GM21619 (cell line): ENCODE data around the gene LARGE1.

Source experiments
- ATAC-seq: cut with Tn5 transposase; IDR thresholded peaks from one replicate; pipeline ENCODE4 v1.9.1; 2021; ENCODE audit not compliant: unreplicated experiment

Gene LARGE1

DNA sequence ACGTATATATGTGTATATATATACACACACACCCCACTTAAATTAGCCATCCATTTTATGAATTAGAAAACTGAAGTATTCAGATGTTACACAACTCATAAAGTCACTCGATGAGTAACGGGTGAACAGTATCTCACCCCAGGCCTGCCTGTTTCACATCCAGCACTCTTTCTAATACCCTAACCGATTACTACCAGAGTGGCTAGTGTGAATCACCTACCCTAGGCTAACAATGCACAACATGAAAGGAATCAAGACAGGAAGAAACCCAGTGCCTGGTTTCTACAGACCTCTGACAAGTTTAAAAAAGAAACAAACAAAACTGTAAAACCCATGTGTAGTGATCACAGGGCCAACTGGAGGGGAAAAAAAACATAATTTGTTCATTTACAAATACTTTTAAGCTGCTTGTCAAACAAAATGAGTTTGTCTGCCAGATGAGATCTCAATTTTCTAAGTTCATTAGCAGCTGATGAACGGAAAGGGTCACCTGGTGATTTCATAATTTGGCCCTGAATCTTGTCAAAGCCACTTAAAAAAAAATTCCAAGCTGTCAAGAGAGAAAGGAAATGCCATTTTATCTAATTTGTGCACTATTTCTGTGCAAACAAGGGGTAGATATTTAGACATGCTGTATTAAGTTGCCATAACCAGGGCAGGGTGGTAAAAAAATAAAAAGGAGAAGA, 134.8 kb downstream of the LARGE1 start:
- no peak for ATAC-seq

DNA sequence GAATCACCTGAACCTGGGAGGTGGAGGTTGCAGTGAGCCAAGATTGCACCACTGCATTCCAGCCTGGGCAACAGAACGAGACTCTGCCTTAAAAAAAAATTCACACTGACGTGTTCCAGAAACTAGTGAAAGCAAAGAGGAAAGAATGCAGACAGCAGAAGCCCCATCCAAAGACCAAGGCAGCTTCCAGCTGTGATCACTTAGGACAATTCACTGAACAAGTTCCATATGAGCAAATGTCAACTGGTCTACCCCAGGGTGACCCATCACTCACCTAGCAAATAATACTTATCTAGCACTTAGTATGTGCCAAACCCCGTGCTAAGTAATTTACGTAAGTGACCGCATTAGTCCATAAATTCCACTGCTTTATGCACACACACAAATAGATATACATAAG, 138.9 kb downstream of the LARGE1 start:
- no peak for ATAC-seq

DNA sequence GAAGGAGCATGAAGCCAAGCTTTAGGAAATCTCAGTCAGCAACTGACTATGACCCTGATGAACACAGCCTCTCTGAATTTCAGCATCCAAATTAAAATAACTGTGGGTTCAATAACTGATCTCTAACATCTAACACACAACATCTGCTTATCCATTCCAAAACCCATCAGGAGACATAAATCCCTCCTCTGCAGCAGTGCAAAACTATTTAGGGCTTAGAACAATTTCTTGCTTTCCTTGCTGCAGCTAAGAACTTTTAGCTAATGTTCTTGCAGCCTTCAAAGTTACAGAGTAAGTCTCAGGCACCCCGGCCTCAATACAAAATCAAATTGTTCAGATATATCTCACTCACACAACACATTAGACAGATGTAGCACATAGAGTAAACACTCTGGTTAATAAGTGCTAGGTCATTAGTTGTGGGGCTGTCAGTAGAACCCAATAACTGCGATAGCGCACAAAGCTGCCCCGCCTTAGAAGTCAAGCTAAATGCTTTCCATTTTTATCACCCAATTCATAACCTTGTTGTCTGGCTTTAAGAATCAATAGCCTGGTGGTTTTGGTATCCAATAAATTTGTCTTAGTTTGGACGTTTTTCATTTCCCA, 139.6 kb downstream of the LARGE1 start:
- no peak for ATAC-seq

DNA sequence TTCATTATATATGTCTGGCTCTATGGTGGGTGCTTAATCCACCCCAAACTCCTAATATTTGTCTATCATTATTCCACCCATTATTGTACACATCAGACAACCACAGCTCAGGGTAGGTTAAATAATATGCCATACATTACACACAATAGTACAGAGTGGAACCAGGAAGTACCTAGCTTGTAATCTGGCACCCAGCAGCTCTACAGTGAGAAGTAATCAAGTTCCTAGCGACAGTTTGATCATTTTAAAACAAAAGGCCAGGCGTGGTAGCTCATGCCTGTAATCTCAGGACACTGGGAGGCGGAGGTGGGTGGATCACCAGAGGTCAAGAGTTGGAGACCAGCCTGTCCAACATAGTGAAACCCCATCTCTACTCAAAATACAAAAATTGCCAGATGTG, 141.0 kb downstream of the LARGE1 start:
- no peak for ATAC-seq

DNA sequence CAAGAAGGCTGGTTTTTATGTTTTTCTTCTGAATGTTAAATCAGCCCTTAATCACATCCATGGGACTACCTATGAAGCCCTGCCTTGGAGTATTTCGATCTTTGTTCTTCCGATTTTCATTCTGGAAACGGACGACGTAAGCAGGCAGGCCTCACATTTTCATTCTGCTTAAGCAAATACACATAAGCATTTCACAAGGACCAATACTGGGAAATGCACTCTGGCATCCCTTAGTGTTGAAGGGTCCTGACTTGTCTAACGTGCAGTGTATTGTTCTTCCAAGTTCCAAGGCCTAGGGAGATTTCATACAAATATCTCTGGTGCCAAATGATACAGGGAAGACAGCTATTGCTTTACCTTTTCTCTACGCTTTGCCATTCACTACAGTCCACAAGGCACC, 143.8 kb downstream of the LARGE1 start:
- ATAC-seq = no peak

DNA sequence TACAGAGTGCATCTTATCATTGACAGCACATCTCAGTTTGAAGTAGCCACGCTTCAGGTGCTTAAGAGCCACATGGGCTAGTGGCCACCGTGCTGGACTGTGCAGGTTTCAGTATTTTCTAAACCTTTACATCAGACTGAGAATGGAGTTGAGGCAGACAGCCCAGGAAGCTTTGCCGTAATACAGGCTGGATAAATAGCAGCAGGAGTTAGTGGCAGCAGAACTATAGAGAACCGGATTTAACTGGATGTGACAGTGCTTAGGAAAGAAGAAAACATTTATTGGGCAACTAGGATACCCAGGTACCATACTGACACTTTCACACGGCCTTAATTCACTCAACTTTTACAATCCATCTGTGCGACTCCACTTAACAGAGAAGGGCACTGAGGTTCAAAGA, 145.5 kb downstream of the LARGE1 start:
- no peak for ATAC-seq

DNA sequence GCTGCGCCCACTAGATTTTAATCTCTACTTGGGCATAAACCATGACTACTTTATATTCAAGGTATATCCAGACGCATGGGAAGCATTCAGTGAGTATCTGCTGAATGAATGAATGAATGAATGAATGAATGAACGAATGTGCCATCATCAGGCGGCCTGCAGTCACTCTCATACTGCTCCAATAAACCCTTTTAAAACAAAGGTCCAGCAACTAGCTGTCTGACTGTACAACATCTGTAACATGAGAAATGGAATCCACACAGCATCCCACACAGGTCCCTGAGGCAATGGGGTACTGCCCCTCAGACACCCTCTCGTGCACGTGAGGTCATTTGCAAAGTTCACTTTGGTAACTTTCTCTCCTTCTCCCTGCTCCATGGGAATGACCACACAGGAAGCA, 147.5 kb downstream of the LARGE1 start:
- ATAC-seq = no peak

DNA sequence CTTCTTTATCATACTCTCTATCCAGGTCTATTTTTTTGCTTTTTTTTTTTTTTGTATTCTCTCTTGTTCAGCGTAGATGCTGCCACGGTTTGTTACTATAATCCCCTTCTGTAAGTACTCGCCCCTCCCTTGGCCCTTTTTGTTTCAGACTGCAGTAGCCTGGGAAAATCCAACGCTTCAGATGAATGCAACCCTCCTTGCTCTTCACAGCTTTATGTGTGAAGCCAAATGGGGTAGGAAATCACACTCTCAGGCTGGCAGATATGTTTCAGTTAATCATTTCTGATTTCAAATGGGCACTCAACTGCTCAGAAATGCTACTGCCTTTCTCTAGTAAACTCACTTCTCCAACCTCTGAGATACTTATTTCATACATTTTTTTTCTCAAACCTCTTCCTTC, 149.1 kb downstream of the LARGE1 start:
- no peak for ATAC-seq

DNA sequence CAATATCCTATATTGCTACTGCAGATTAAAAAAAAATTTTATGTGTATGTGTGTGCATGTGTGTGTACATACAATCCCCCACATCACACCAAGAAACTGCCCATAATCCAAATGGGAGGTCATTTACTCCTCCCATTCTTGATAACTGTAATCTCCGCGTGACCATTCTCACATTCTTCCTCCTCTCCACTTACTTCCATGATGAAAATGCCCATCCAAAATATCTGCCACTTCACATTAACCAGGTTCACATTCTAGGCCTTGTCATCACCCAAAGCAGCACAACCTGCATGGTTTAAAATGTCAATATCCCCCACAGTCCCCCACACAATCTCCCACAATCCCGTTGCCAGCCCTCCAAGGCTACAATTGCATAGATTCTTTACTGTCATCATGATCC, 149.6 kb downstream of the LARGE1 start:
- ATAC-seq = no peak

DNA sequence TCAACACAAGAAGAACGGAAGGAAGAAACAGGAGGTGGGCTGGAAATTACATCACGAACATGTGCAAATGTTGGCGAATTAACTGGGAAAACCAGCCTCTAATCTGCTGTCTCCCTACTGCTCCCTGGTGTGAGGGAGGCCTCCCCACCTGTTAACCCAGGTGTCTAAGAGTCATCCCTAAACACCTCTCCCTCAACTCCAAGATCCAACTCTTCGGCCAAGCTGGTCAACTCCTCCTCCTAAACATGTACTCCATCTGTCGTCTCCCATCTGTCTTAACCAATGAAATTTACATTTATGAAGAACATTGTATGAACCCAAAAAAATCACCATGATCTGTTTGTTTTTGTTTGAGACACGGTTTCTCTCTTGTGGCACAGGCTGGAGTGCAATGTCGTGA, 154.2 kb downstream of the LARGE1 start:
- ATAC-seq = no peak

DNA sequence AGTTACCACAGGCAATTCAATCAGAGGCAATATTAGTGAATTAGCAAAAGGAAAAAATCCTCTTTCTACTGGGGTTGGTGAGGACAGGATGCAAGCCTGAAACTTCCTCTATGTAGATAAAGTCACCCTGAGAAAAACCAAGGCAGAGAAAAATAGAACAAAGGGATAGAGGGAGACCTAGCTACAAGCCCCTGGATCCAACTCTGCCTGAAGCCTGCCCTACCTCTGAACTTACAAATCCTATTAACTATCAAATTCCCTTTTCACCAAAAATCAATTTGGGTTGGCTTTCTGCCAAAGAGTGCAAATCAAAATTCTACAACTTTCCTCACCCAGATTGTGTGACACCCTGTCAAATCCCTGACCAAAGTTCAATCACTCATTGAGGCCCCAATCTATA, 161.3 kb downstream of the LARGE1 start:
- ATAC-seq = no peak

DNA sequence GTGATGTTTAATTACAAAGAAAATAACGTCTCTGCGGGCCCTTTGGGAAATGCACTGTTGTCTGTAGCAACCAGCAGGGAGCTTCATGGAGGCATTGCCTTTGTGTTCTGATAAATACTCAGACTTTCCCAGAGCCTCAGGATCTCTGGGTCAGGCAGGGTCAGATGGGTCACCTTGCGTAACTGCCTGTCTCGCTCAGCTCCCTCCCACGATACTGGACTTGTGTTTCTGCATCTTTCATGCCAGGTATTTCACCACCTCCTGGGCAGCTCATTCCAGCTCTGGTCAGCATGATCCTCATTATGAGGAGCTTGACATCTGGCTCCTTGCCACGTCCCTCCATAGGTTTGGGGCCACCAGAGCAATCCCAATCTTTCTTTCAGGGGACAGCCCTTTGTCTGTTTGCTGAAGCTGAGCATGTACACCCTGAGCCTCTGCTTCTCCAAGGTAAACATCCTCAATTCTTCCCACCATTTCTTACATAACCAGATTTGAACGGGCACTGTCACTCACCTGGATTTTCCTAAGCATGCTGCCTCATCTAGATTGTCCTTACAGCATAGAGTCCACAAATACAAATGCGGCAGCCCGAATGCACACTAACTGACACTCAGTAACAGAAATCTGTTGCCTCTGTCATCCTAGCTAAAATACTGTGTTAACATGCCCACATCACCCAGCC, 162.3 kb downstream of the LARGE1 start:
- no peak for ATAC-seq

DNA sequence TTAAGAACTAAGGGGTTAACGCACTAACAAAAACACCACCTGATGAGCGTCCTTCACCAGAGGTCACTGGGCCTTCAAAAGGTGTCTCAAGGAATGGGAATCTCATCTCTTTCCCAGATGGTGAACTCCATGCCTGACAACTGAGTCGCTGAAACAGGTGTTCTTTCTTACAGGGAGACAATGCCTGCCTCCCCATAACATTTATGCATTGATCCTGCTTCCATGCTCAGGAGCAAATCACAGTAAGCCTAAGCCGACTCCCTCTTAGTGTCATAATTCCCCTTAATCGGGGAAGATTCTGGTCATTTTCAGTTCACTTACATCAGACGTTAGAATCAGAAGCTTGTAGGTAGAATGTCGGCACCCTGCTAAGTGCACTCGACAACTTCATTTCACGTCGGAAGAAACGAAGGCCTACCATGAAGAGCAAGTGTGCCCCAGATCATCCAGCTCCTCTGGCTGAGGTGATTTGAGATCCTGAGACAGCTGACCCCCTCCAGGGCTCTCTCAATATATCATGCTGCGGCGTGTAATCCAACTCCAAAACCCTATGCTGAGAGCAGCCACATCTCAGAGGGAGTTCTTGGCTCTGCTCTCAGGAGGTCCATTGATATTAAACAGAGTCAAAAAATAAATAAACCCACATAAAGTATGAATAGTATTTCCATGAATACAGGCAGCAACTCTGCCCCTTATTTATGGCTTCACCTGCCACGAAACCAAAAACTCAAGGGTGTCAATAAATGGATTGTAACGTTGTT, 163.1 kb downstream of the LARGE1 start:
- ATAC-seq = no peak

DNA sequence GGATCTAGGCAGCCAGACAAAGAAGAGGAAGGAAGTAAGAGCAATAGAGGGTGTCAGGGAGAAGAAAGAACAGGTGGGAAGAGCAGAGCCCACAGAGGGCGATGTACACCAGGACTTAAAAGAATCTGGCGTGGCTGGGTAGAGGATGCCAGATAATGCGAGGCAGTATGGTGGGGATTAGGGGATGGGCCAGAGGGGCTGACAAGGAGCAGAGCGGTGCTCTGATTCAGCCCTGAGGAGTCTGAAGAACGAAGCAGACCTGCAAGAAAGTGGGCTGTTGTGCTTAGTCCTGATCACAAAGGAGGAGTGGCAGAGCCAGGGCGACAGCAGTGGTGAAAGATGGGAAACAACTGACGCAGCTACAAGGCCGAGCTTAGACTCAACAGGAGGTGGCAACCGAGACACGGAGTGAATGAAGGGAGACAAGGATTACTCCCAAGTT, 163.7 kb downstream of the LARGE1 start:
- ATAC-seq = no peak

DNA sequence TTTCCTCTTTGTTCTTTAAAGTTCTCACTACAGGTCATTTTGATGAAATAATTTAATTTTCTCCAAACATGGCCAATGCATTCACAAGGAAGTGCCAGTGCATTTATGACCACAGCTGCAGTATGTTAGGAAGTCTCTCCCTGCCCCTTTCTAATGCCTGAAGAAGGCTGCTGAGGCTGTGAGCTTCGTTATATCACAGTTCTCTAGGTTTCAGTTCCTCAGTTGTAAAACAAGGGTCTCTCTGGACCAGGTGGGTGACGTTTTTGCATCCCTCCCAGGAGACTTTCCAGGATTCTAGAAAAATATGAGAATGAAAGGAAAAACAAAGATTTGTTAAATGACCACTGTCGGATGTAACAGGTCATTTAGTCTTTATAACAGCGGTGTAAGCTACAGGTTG, 171.6 kb downstream of the LARGE1 start:
- ATAC-seq = no peak

DNA sequence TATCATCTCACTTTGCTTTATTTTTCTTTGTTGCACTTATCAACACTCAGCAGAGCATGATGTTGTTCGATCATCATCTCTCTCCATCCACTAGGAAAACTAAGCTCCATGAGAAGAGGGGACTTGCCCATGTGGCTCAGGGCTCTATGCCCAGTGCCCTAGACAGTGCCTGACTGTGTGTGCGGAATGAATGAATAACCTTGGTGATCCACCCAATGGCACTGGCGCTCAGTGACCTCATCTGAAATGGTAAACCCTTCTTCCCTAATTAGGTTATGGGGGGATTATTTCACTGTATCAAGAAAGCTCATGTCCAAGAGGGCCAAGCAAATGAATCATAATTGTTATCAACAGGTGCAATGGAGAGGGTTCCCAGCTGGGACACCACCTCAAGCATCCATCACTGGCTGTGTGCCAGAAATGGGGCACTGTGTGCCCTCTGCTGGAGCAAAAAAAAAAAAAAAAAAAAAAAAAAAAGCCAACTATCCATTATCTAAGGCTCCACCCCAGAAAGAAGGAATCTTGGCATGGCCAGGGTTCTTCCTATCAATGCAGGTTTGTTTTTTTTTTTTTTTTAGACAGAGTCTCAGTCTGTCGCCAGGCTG, 172.6 kb downstream of the LARGE1 start:
- no peak for ATAC-seq

DNA sequence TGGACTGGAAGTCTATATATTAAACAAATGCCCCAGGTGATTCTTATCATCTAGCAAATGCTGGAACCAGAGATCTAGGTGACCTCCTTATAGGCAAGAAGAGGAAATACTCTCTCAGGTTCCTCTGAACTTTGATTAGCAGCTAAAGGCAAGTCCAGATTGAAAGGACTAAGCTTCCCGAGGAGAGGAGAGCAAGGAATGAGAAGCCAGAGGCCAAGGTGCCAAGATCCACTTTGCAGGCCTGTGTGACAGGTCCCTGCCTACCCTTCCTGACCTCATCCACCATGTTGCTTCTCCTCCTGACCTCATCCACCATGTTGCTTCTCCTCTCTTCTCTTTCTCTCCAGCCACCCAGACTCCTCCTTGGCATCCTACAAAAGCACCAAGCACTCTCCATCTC, 173.2 kb downstream of the LARGE1 start:
- no peak for ATAC-seq

DNA sequence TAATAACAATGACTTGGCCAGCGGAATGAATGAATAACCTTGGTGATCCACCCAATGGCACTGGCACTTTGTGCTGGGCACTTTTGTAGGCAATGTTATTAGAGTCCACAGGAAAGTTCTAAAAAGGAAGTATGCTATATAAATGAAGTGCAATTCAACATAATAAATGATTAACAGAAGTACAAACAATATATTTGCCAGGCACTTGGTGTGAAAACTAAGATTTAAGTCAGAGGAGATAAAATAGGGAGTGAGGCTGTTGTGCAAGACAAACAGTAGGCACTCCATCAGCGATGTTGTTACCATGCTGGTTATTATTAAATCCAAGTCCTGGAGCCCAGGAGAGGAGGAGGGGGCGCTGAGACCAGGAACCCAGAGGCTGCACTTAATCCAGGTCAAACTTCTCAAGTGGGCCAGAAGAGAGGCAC, 173.8 kb downstream of the LARGE1 start:
- no peak for ATAC-seq

DNA sequence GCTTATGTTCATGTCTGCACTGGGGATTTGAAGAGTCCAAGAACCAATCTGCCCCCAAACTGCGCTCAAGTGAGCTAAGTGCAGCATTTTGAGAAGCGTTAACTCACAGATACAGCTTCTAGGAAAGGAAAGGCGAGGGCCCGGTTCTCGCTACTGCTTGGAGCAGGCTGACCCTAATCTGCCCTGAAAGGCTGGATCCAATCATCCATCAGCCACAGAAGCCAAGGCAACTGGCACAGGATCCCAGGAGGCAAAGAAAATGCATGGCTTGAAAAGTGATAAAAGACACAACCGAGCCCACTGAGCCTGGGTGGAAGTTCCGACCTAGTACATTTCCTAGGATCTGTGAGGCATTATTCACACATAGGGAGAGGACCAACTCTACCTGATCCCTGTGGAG, 174.8 kb downstream of the LARGE1 start:
- ATAC-seq = no peak

DNA sequence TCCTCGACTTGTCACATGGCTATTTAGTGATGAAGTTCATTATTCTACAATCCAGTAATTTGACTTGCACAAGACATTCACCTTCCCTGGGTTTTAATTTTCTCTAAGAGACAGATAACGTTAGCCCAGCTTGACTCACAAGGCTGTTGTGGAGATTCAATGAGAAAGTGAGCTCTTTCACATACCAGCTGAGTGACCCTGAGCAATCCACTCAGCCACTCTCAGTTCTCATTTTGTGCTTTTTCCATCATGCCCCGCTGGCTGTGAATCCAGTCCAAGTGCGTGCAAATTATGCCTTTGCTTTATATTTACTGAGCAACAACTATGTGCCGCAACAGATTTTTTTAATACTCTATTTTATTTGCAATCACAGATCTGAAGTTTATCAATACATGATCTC, 176.5 kb downstream of the LARGE1 start:
- ATAC-seq = no peak

DNA sequence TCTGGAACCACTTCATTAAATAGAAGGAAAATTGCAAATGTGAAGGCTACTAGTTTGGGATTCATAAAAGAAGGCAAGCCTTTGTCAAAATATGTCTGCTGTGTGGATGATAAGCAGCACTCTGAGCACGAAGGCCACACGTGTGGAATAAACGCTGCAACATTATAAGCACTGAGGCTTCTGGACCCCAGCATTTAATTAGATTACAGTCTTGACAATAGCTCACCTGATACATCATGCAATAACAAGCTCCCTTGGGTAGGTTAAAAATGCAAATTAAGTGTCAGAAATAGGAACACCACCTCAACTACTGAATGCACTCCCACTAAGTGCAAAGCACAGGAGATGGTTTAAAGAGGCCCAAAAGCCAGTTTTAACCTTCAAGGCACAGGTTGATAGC, 179.3 kb downstream of the LARGE1 start:
- no peak for ATAC-seq
